ENCODE measurements around the gene OSBPL5.

- TF ChIP-seq, protein P1, sequence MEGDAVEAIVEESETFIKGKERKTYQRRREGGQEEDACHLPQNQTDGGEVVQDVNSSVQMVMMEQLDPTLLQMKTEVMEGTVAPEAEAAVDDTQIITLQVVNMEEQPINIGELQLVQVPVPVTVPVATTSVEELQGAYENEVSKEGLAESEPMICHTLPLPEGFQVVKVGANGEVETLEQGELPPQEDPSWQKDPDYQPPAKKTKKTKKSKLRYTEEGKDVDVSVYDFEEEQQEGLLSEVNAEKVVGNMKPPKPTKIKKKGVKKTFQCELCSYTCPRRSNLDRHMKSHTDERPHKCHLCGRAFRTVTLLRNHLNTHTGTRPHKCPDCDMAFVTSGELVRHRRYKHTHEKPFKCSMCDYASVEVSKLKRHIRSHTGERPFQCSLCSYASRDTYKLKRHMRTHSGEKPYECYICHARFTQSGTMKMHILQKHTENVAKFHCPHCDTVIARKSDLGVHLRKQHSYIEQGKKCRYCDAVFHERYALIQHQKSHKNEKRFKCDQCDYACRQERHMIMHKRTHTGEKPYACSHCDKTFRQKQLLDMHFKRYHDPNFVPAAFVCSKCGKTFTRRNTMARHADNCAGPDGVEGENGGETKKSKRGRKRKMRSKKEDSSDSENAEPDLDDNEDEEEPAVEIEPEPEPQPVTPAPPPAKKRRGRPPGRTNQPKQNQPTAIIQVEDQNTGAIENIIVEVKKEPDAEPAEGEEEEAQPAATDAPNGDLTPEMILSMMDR (IDR thresholded peaks at IDR 0.05), result no peak
- no peak for TF ChIP-seq POLR2A (IDR thresholded peaks at IDR 0.05)
Measured at GRCh38 chr11:3160252-3161031, 4.7 kb downstream of the OSBPL5 start.
